Measurements from ENCODE around the gene P2RY4. TPM values are rescaled to one million over a fixed set of nuclear protein-coding genes. Genes with fewer than 3 reads are reported as not detected.

Gene P2RY4
- 1 to 10 TPM in 3 of 4 donors, under 1 TPM in 1; 0.80 to 5.1 (median 2.3) TPM for total RNA-seq

GRCh38 chrX:70260104-70260503 lies at the start of gene P2RY4:
P2RY4 (minus strand) TSS chrX:70260204; CDS start chrX:70259624, 580 bp downstream.
- Histone ChIP-seq H3K36me3 (no peaks in the 10 kb centered on the region), H3K27me3 (no peaks in the 10 kb centered on the region), H3K27ac (no peak within 1 kb of the TSS), H3K4me1 (no peaks in the 10 kb centered on the region), H3K4me3 (no peak within 1 kb of the TSS), H3K9me3 (no peaks in the 10 kb centered on the region)
- intact Hi-C loops (cut with DNase I; ENCODE audit: low total_unique reads) (no loop called here), in situ Hi-C loops (cut with MboI; ENCODE audit: low pct_ligation_motif_present in 1 of 4, low pct_unique_long_range_greater_than_20kb in 1 of 4, low sequenced_read_pairs in 3 of 4) (no loop called here)
- WGBS, 2 donors (ENCODE audit: low coverage in 1 of 2) = 64% methylated on average over 4 of the region's 4 CpGs; no CpG with 5 or more reads in 1 of the 2 donors
- TF ChIP-seq POLR2A (IDR thresholded peaks at IDR 0.05) = no peak
- TF ChIP-seq, protein P1, sequence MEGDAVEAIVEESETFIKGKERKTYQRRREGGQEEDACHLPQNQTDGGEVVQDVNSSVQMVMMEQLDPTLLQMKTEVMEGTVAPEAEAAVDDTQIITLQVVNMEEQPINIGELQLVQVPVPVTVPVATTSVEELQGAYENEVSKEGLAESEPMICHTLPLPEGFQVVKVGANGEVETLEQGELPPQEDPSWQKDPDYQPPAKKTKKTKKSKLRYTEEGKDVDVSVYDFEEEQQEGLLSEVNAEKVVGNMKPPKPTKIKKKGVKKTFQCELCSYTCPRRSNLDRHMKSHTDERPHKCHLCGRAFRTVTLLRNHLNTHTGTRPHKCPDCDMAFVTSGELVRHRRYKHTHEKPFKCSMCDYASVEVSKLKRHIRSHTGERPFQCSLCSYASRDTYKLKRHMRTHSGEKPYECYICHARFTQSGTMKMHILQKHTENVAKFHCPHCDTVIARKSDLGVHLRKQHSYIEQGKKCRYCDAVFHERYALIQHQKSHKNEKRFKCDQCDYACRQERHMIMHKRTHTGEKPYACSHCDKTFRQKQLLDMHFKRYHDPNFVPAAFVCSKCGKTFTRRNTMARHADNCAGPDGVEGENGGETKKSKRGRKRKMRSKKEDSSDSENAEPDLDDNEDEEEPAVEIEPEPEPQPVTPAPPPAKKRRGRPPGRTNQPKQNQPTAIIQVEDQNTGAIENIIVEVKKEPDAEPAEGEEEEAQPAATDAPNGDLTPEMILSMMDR (IDR thresholded peaks at IDR 0.05) = no peak
- no peak for DNase-seq

GRCh38 chrX:70301716-70302115 lies 41.7 kb upstream of the P2RY4 start:
- TF ChIP-seq POLR2AphosphoS5 (IDR thresholded peaks at IDR 0.05) (no peak), EP300 (IDR thresholded peaks at IDR 0.05; ENCODE audit: low read depth) (no peak), POLR2A (IDR thresholded peaks at IDR 0.05) (no peak)
- TF ChIP-seq, protein P1 (IDR thresholded peaks at IDR 0.05) = no peak
- WGBS, 2 donors (ENCODE audit: low coverage in 1 of 2) = 38 to 67% methylated on average over 3 of the region's 3 CpGs
- intact Hi-C loops (cut with DNase I; ENCODE audit: low total_unique reads) (no loop called here), in situ Hi-C loops (cut with MboI; ENCODE audit: low pct_ligation_motif_present in 1 of 4, low pct_unique_long_range_greater_than_20kb in 1 of 4, low sequenced_read_pairs in 3 of 4) (no loop called here)
- Histone ChIP-seq H3K4me1 (no peaks in the 10 kb centered on the region), H3K9me3 (no peaks in the 10 kb centered on the region), H3K27me3 (no peaks in the 10 kb centered on the region), H3K27ac (no peak overlapping the region), H3K36me3 (no peaks in the 10 kb centered on the region), H3K4me3 (no peak overlapping the region)
- DNase-seq = no peak

GRCh38 chrX:70293621-70294020 lies 33.6 kb upstream of the P2RY4 start:
- peaks cover 0 to 13% (median 0%) of the 10 kb centered on the region in 4 donors for H3K4me1 ChIP-seq
- no peak overlapping the region for H3K27ac ChIP-seq
- TF ChIP-seq EP300 (IDR thresholded peaks at IDR 0.05; ENCODE audit: low read depth) (no peak), POLR2AphosphoS5 (IDR thresholded peaks at IDR 0.05) (no peak), POLR2A (IDR thresholded peaks at IDR 0.05) (no peak)
- TF ChIP-seq, protein P1 (IDR thresholded peaks at IDR 0.05) = no peak
- no peaks in the 10 kb centered on the region for H3K9me3 ChIP-seq
- no peaks in the 10 kb centered on the region for H3K36me3 ChIP-seq
- DNase-seq = no peak
- H3K4me3 ChIP-seq = no peak overlapping the region
- H3K27me3 ChIP-seq = no peaks in the 10 kb centered on the region
- WGBS, 2 donors (ENCODE audit: low coverage in 1 of 2) = 77 to 93% methylated on average over 2 to 5 of the region's 5 CpGs
- in situ Hi-C loops (cut with MboI; ENCODE audit: low pct_ligation_motif_present in 1 of 4, low pct_unique_long_range_greater_than_20kb in 1 of 4, low sequenced_read_pairs in 3 of 4) = loop anchor here in 1 of 4 donors (25.0 kb wide), 1 partner anchor 106 kb away; the partner anchor contains the start of gene DGAT2L6
- intact Hi-C loops (cut with DNase I; ENCODE audit: low total_unique reads) = no loop called here

DNA sequence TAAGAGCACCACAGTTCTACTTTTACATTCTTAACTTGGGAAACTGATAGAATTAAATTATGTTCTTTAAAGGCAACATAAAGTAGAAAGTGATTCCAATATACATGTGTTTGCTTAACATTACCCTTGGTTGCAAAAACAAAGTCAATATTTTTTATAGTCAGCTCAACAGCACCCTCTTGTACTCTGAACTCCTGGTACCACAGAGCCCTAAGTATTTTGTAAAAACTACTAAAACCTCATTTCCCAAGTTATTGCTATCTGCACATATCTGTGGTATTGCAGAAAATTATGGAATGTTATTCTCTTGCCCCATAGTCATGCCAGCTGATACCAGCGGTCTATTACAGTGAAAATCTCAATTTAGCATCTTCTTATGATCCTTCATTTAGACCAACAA lies 32.8 kb upstream of the P2RY4 start:
- Histone ChIP-seq H3K27ac (no peak overlapping the region), H3K36me3 (no peaks in the 10 kb centered on the region), H3K4me1 (peaks cover 0 to 13% (median 0%) of the 10 kb centered on the region in 4 donors), H3K9me3 (no peaks in the 10 kb centered on the region), H3K4me3 (no peak overlapping the region), H3K27me3 (no peaks in the 10 kb centered on the region)
- DNase-seq = no peak
- TF ChIP-seq POLR2AphosphoS5 (IDR thresholded peaks at IDR 0.05) = no peak
- TF ChIP-seq, protein P1 (IDR thresholded peaks at IDR 0.05) = no peak
- TF ChIP-seq EP300 (IDR thresholded peaks at IDR 0.05; ENCODE audit: low read depth) = no peak
- no peak for TF ChIP-seq POLR2A (IDR thresholded peaks at IDR 0.05)
- intact Hi-C loops (cut with DNase I; ENCODE audit: low total_unique reads) = no loop called here
- in situ Hi-C loops (cut with MboI; ENCODE audit: low pct_ligation_motif_present in 1 of 4, low pct_unique_long_range_greater_than_20kb in 1 of 4, low sequenced_read_pairs in 3 of 4) = loop anchor here in 1 of 4 donors (25.0 kb wide), 1 partner anchor 105 kb away; the partner anchor contains the start of gene DGAT2L6
- 0 to 2% methylated on average over 1 of the region's 1 CpG for WGBS, 2 donors (ENCODE audit: low coverage in 1 of 2)

Measured in transverse colon (tissue), 4 donors.